ENCODE data around the gene FXN.

FXN gene

GRCh38 chr9:69145144-69145715, 109.7 kb downstream of the FXN start:
- no peak for DNase-seq

GRCh38 chr9:69147041-69147834, 111.7 kb downstream of the FXN start:
- no peak for DNase-seq

GRCh38 chr9:69149321-69149807, 113.8 kb downstream of the FXN start:
- DNase-seq: no peak

All from activated CD4-positive, alpha-beta T cell treated with anti-CD3 and anti-CD28 coated beads, Interleukin-2, amount 50 U/mL, for 1 hour (primary cell).